ENCODE measurements around the gene PPP1R26.
"Not testable (repeated sequence)": the region's sequence is repeated elsewhere in the genome, so short reads cannot be mapped to it uniquely, and the experiment has no call there.

The PPP1R26 gene

GRCh38 chr9:135512241-135512603 lies 32.6 kb downstream of the PPP1R26 start:
- DNase-seq (ENCODE audit: extremely low read depth, low read depth): no peak
- TF ChIP-seq CTCF (IDR thresholded peaks at IDR 0.05; ENCODE audit: low read depth, low read length): no peak

GRCh38 chr9:135512904-135513303 lies 33.3 kb downstream of the PPP1R26 start:
- DNase-seq (ENCODE audit: extremely low read depth, low read depth): no peak
- TF ChIP-seq CTCF (IDR thresholded peaks at IDR 0.05; ENCODE audit: low read depth, low read length): no peak

- no peak for TF ChIP-seq CTCF (IDR thresholded peaks at IDR 0.05; ENCODE audit: low read depth, low read length)
- DNase-seq (ENCODE audit: extremely low read depth, low read depth): no peak
Observed at GRCh38 chr9:135513351-135513846, 33.8 kb downstream of the PPP1R26 start.

GRCh38 chr9:135513906-135514305 lies 34.3 kb downstream of the PPP1R26 start:
- not testable (repeated sequence) for DNase-seq (ENCODE audit: extremely low read depth, low read depth)

- DNase-seq (ENCODE audit: extremely low read depth, low read depth): no peak
Observed at GRCh38 chr9:135514342-135515082, 34.9 kb downstream of the PPP1R26 start.

GRCh38 chr9:135515083-135515951 lies 35.7 kb downstream of the PPP1R26 start:
- no peak for TF ChIP-seq CTCF (IDR thresholded peaks at IDR 0.05; ENCODE audit: low read depth, low read length)
- no peak for DNase-seq (ENCODE audit: extremely low read depth, low read depth)

More at GRCh38 chr9:135514342-135515082, 34.9 kb downstream of the PPP1R26 start:
- TF ChIP-seq CTCF (IDR thresholded peaks at IDR 0.05; ENCODE audit: low read depth, low read length): no peak

GRCh38 chr9:135516132-135516860 lies 36.7 kb downstream of the PPP1R26 start:
- no peak for TF ChIP-seq CTCF (IDR thresholded peaks at IDR 0.05; ENCODE audit: low read depth, low read length)
- DNase-seq (ENCODE audit: extremely low read depth, low read depth): no peak

Data from AG09319 (cell line).